HEK293 (cell line): ENCODE results near the gene METTL3.
A peak's percentile ranks its signal among the peaks of the same experiment; 100 is the strongest.

ENCODE experiments used
- CTCF ChIA-PET: fragments of 350-600 bp; formaldehyde crosslinking; extraction: SDS; loops from one replicate; lab custom pipeline; 2021; ENCODE audit warnings: antibody characterized with exemption; lab: Yijun Ruan, JAX
- POLR2A ChIA-PET: fragments of 300-600 bp; formaldehyde crosslinking; extraction: SDS; loops from one replicate; lab custom pipeline; 2020; ENCODE audit warnings: antibody characterized with exemption, inconsistent platforms; lab: Yijun Ruan, JAX
- H3K27ac ChIP-seq: fragments of 200-500 bp; sonication (Bioruptor generic); 2 replicates; pipeline ENCODE4 v1.5.1; 2014; ENCODE audit warnings: low read depth, low read length, control low read depth, inconsistent platforms; ENCODE audit errors: extremely low read depth
- H3K36me3 ChIP-seq, 2 experiments: fragments of 200-500 bp in 1 of 2; sonication (Bioruptor generic) in 1 of 2; 1 replicate in 1 of 2; 2 replicates in 1 of 2; pipeline ENCODE4 v1.5.1; 2014 to 2017; ENCODE audit warnings: inconsistent platforms in 2 of 2, low read length in 2 of 2; ENCODE audit not compliant: control insufficient read depth in 2 of 2, insufficient read depth in 1 of 2
- H3K4me1 ChIP-seq: fragments of 200-500 bp; sonication (Bioruptor generic); 2 replicates; pipeline ENCODE4 v1.5.1; 2014; ENCODE audit warnings: mild to moderate bottlenecking, low read length, inconsistent platforms; ENCODE audit not compliant: control insufficient read depth, insufficient read depth
- H3K4me3 ChIP-seq: 2 replicates; pipeline ENCODE4 v1.5.1; 2011; ENCODE audit warnings: low read depth, mild to moderate bottlenecking, control low read depth, low read length, moderate library complexity
- H3K9me3 ChIP-seq: fragments of 200-500 bp; sonication (Bioruptor generic); 2 replicates; pipeline ENCODE4 v1.5.1; 2014; ENCODE audit warnings: low read depth, low read length, inconsistent platforms; ENCODE audit not compliant: control insufficient read depth, insufficient read depth
- BCL11A ChIP-seq: fragments of 450-650 bp; formaldehyde crosslinking; IDR thresholded peaks from 2 replicates; pipeline ENCODE4 v1.5.1; 2016; ENCODE audit warnings: low read depth, missing biosample characterization, missing genetic modification characterization
- GLI2 ChIP-seq: fragments of 450-650 bp; formaldehyde crosslinking; IDR thresholded peaks from 2 replicates; pipeline ENCODE4; 2017; ENCODE audit warnings: missing biosample characterization, missing genetic modification characterization, low read depth, borderline replicate concordance
- GLIS1 ChIP-seq: fragments of 450-650 bp; formaldehyde crosslinking; IDR thresholded peaks from 2 replicates; pipeline ENCODE4 v1.5.1; 2016; ENCODE audit warnings: missing biosample characterization, missing genetic modification characterization
- KLF1 ChIP-seq: fragments of 450-650 bp; formaldehyde crosslinking; IDR thresholded peaks from 2 replicates; pipeline ENCODE4 v1.5.1; 2016; ENCODE audit warnings: missing biosample characterization, missing genetic modification characterization
- KLF10 ChIP-seq: fragments of 450-650 bp; IDR thresholded peaks from 2 replicates; pipeline ENCODE4 v1.5.1; 2018; ENCODE audit warnings: missing biosample characterization, mild to moderate bottlenecking, missing genetic modification characterization
- MEIS1 ChIP-seq: sonication (generic); formaldehyde crosslinking; IDR thresholded peaks from 2 replicates; pipeline ENCODE4 v1.8.1; 2022; ENCODE audit warnings: missing genetic modification reagents, mild to moderate bottlenecking, borderline replicate concordance
- SCRT1 ChIP-seq: fragments of 450-650 bp; formaldehyde crosslinking; IDR thresholded peaks from 2 replicates; pipeline ENCODE4 v1.5.1; 2016; ENCODE audit warnings: missing biosample characterization, missing genetic modification characterization, borderline replicate concordance
- SP2 ChIP-seq: fragments of 450-650 bp; formaldehyde crosslinking; IDR thresholded peaks from 2 replicates; pipeline ENCODE4 v1.5.1; 2016; ENCODE audit warnings: missing biosample characterization, missing genetic modification characterization
- WT1 ChIP-seq: fragments of 450-650 bp; formaldehyde crosslinking; IDR thresholded peaks from 2 replicates; pipeline ENCODE4 v1.5.1; 2016; ENCODE audit warnings: missing biosample characterization, missing genetic modification characterization
- ZBTB1 ChIP-seq: fragments of 450-650 bp; formaldehyde crosslinking; IDR thresholded peaks from 2 replicates; pipeline ENCODE4 v1.5.1; 2016; ENCODE audit warnings: missing biosample characterization, missing genetic modification characterization
- ZBTB8A ChIP-seq: fragments of 450-650 bp; formaldehyde crosslinking; IDR thresholded peaks from 2 replicates; pipeline ENCODE4 v1.5.1; 2016; ENCODE audit warnings: missing biosample characterization, missing genetic modification characterization
- ZFHX2 ChIP-seq: fragments of 450-650 bp; formaldehyde crosslinking; conservative IDR thresholded peaks from 2 replicates; pipeline ENCODE4 v1.5.1; 2016; ENCODE audit warnings: missing biosample characterization, missing genetic modification characterization
- ZNF112 ChIP-seq: fragments of 450-650 bp; formaldehyde crosslinking; IDR thresholded peaks from 2 replicates; pipeline ENCODE4 v1.5.0; 2017; ENCODE audit warnings: missing biosample characterization, missing genetic modification characterization
- ZNF114 ChIP-seq: fragments of 450-650 bp; formaldehyde crosslinking; IDR thresholded peaks from 2 replicates; pipeline ENCODE4 v1.5.0; 2017; ENCODE audit warnings: missing biosample characterization, missing genetic modification characterization
- ZNF211 ChIP-seq: fragments of 450-650 bp; formaldehyde crosslinking; IDR thresholded peaks from 2 replicates; pipeline ENCODE4 v1.5.1; 2016; ENCODE audit warnings: low read depth, missing biosample characterization, missing genetic modification characterization
- ZNF266 ChIP-seq: fragments of 450-650 bp; formaldehyde crosslinking; IDR thresholded peaks from 2 replicates; pipeline ENCODE4 v1.5.1; 2016; ENCODE audit warnings: missing biosample characterization, missing genetic modification characterization, low read depth
- ZNF302 ChIP-seq: fragments of 450-650 bp; formaldehyde crosslinking; IDR thresholded peaks from 2 replicates; pipeline ENCODE4 v1.5.1; 2016; ENCODE audit warnings: missing biosample characterization, missing genetic modification characterization, low read depth
- ZNF311 ChIP-seq: fragments of 450-650 bp; formaldehyde crosslinking; IDR thresholded peaks from 2 replicates; pipeline ENCODE4 v1.5.1; 2017; ENCODE audit warnings: missing biosample characterization, missing genetic modification characterization, borderline replicate concordance
- ZNF324 ChIP-seq: fragments of 450-650 bp; formaldehyde crosslinking; IDR thresholded peaks from 2 replicates; pipeline ENCODE4 v1.5.1; 2016; ENCODE audit warnings: missing biosample characterization, missing genetic modification characterization
- ZNF416 ChIP-seq: fragments of 450-650 bp; formaldehyde crosslinking; IDR thresholded peaks from 2 replicates; pipeline ENCODE4 v1.5.1; 2016; ENCODE audit warnings: missing biosample characterization, missing genetic modification characterization
- ZNF529 ChIP-seq: fragments of 450-650 bp; formaldehyde crosslinking; IDR thresholded peaks from 2 replicates; pipeline ENCODE4 v1.5.1; 2017; ENCODE audit warnings: missing genetic modification characterization, missing biosample characterization; ENCODE audit not compliant: insufficient replicate concordance
- ZNF544 ChIP-seq: fragments of 450-650 bp; formaldehyde crosslinking; IDR thresholded peaks from 2 replicates; pipeline ENCODE4 v1.5.0; 2017; ENCODE audit warnings: missing biosample characterization, missing genetic modification characterization
- ZNF654 ChIP-seq: fragments of 450-650 bp; formaldehyde crosslinking; IDR thresholded peaks from 2 replicates; pipeline ENCODE4 v1.5.1; 2016; ENCODE audit warnings: low read depth, missing biosample characterization, missing genetic modification characterization
- ZNF658 ChIP-seq: fragments of 450-650 bp; formaldehyde crosslinking; IDR thresholded peaks from 2 replicates; pipeline ENCODE4; 2016; ENCODE audit warnings: missing biosample characterization, missing genetic modification characterization
- ZNF776 ChIP-seq: fragments of 450-650 bp; formaldehyde crosslinking; IDR thresholded peaks from 2 replicates; pipeline ENCODE4 v1.5.0; 2017; ENCODE audit warnings: missing biosample characterization, missing genetic modification characterization, borderline replicate concordance
- ZNF792 ChIP-seq: fragments of 450-650 bp; formaldehyde crosslinking; IDR thresholded peaks from 2 replicates; pipeline ENCODE4 v1.5.1; 2016; ENCODE audit warnings: missing biosample characterization, missing genetic modification characterization
- TF ChIP-seq, protein P1 (sequence below): fragments of 450-650 bp; formaldehyde crosslinking; IDR thresholded peaks from 2 replicates; pipeline ENCODE4 v1.5.1; 2016; ENCODE audit warnings: missing biosample characterization, missing genetic modification characterization
- TF ChIP-seq, protein P2 (sequence below): fragments of 450-650 bp; formaldehyde crosslinking; conservative IDR thresholded peaks from 2 replicates; pipeline ENCODE4 v1.5.1; 2016; ENCODE audit warnings: low read depth, missing biosample characterization, missing genetic modification characterization
- TF ChIP-seq, protein P3 (sequence below): fragments of 450-650 bp; formaldehyde crosslinking; IDR thresholded peaks from 2 replicates; pipeline ENCODE4 v1.5.1; 2016; ENCODE audit warnings: missing biosample characterization, missing genetic modification characterization

Gene METTL3

DNA sequence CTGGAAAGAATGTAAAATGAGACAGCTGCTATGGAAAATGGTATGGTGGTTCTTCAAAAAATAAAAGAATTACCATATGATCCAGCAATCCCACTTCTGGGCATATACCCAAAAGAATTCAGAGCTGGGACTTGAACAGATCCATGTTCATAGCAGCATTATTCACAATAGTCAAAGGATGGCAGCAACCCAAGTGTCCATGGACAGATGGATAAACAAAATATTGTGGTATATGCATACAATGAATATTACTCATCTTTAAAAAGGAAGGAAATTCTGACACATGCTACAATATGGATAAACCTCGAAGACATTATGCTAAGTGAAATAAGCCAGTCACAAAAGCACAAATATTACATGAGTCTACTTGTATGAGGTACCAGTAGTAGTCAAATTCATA is 43.5 kb downstream of the METTL3 start:
- H3K27ac ChIP-seq = no peak overlapping the region
- CTCF ChIA-PET = no interaction called here
- H3K4me3 ChIP-seq = no peak overlapping the region
- POLR2A ChIA-PET = no interaction called here
- H3K4me1 ChIP-seq = no peaks in the 10 kb centered on the region
- H3K9me3 ChIP-seq = no peaks in the 10 kb centered on the region
- TF ChIP-seq KLF10 (no peak), ZBTB8A (tag by site-specific recombination) (no peak), ZBTB1 (tag by site-specific recombination) (no peak), MEIS1 (CRISPR knock-in tag) (no peak), ZNF211 (tag by site-specific recombination) (no peak), ZFHX2 (tag by site-specific recombination) (no peak), ZNF302 (no peak), BCL11A (no peak), ZNF529 (no peak), ZNF416 (tag by site-specific recombination) (no peak), ZNF658 (tag by site-specific recombination) (no peak), ZNF792 (tag by site-specific recombination) (no peak), ZNF311 (tag by site-specific recombination) (no peak), KLF1 (no peak), GLI2 (tag by site-specific recombination) (no peak), SCRT1 (tag by site-specific recombination) (no peak)
- TF ChIP-seq, protein P1, sequence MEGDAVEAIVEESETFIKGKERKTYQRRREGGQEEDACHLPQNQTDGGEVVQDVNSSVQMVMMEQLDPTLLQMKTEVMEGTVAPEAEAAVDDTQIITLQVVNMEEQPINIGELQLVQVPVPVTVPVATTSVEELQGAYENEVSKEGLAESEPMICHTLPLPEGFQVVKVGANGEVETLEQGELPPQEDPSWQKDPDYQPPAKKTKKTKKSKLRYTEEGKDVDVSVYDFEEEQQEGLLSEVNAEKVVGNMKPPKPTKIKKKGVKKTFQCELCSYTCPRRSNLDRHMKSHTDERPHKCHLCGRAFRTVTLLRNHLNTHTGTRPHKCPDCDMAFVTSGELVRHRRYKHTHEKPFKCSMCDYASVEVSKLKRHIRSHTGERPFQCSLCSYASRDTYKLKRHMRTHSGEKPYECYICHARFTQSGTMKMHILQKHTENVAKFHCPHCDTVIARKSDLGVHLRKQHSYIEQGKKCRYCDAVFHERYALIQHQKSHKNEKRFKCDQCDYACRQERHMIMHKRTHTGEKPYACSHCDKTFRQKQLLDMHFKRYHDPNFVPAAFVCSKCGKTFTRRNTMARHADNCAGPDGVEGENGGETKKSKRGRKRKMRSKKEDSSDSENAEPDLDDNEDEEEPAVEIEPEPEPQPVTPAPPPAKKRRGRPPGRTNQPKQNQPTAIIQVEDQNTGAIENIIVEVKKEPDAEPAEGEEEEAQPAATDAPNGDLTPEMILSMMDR (tag by site-specific recombination) = no peak
- TF ChIP-seq, protein P2, sequence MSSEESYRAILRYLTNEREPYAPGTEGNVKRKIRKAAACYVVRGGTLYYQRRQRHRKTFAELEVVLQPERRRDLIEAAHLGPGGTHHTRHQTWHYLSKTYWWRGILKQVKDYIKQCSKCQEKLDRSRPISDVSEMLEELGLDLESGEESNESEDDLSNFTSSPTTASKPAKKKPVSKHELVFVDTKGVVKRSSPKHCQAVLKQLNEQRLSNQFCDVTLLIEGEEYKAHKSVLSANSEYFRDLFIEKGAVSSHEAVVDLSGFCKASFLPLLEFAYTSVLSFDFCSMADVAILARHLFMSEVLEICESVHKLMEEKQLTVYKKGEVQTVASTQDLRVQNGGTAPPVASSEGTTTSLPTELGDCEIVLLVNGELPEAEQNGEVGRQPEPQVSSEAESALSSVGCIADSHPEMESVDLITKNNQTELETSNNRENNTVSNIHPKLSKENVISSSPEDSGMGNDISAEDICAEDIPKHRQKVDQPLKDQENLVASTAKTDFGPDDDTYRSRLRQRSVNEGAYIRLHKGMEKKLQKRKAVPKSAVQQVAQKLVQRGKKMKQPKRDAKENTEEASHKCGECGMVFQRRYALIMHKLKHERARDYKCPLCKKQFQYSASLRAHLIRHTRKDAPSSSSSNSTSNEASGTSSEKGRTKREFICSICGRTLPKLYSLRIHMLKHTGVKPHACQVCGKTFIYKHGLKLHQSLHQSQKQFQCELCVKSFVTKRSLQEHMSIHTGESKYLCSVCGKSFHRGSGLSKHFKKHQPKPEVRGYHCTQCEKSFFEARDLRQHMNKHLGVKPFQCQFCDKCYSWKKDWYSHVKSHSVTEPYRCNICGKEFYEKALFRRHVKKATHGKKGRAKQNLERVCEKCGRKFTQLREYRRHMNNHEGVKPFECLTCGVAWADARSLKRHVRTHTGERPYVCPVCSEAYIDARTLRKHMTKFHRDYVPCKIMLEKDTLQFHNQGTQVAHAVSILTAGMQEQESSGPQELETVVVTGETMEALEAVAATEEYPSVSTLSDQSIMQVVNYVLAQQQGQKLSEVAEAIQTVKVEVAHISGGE (tag by site-specific recombination) = no peak
- H3K36me3 ChIP-seq = peaks cover 51 to 64% of the 10 kb centered on the region in 2 experiments

DNA sequence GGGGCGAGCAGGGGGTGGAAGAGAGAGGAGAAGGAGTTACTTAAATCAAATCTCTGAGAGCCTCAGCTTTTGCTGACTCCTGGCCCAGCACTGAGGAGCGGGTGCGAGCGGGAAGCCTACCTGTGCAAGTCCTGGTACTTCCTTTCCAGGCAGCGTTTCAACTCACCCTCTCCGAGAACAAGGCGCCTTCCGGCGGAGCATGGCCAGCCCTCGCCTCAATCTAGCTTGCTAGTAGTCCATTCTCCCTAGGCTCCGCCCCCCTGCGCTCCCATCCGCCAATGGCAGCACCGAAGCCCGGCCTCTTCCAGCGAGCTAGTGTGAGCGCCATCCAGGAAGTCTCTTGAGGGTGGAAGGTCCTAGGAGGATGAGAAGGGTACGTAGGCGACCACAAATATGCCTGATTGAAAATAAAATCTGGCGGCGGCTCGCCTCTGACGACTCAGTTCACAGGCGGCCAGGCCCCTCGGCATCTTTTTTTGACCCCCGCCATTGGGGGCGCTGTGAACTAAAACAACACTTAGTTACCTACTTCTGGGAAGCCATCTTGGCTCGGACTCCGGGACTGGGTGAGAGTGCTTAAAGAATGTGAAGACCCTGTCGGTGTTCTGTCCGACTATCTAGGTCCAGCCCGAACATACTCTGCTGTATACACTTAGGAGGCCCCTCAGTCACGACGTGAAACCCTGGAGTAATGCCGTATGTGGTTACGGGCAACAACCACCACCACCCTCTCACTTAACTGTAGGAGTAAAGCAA is 55.0 kb downstream of the METTL3 start, which contains the start of gene CHD8:
CHD8 (minus strand) TSS at position 212 of the 756 bp plus-strand sequence. CDS start 24,480 bp downstream, outside the sequence.
- Histone ChIP-seq H3K9me3 (no peaks in the 10 kb centered on the region), H3K27ac (peak within 1 kb of the TSS; percentile 96), H3K4me1 (peaks cover 6% of the 10 kb centered on the region; the same call in 1 of the 2 replicates), H3K4me3 (peak within 1 kb of the TSS; percentile 94), H3K36me3 (peaks cover 26 to 28% of the 10 kb centered on the region in 2 experiments; a peak in 2 of 3 replicates)
- POLR2A ChIA-PET = interaction anchor here (0.6 to 2.3 kb wide), 16 partner anchors 9 to 261 kb away, joined by 3 to 70 read pairs (median 8); partner anchors contain the start of genes METTL3, RAB2B, SALL2 and SUPT16H
- CTCF ChIA-PET = interaction anchor here (0.6 to 3.2 kb wide), 12 partner anchors 9 to 116 kb away, joined by 3 to 16 read pairs (median 4); partner anchors contain the start of gene METTL3
- TF ChIP-seq SP2 (tag by site-specific recombination) = peak; percentile 94
- no peak for TF ChIP-seq WT1 (tag by site-specific recombination)
- no peak for TF ChIP-seq ZNF776 (tag by site-specific recombination)
- TF ChIP-seq GLIS1 = no peak
- TF ChIP-seq ZNF324 (tag by site-specific recombination) = peak; percentile 22; the same call in 1 of the 2 replicates
- TF ChIP-seq, protein P3, sequence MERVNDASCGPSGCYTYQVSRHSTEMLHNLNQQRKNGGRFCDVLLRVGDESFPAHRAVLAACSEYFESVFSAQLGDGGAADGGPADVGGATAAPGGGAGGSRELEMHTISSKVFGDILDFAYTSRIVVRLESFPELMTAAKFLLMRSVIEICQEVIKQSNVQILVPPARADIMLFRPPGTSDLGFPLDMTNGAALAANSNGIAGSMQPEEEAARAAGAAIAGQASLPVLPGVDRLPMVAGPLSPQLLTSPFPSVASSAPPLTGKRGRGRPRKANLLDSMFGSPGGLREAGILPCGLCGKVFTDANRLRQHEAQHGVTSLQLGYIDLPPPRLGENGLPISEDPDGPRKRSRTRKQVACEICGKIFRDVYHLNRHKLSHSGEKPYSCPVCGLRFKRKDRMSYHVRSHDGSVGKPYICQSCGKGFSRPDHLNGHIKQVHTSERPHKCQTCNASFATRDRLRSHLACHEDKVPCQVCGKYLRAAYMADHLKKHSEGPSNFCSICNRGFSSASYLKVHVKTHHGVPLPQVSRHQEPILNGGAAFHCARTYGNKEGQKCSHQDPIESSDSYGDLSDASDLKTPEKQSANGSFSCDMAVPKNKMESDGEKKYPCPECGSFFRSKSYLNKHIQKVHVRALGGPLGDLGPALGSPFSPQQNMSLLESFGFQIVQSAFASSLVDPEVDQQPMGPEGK = peak; percentile 63
- no peak for TF ChIP-seq ZNF266 (tag by site-specific recombination)
- TF ChIP-seq ZNF112 (tag by site-specific recombination) = no peak
- no peak for TF ChIP-seq ZNF654 (tag by site-specific recombination)
- no peak for TF ChIP-seq ZNF114 (tag by site-specific recombination)
- TF ChIP-seq ZNF544 (tag by site-specific recombination) = no peak
